ENCODE results near the gene WBP2NL.
"Not testable (repeated sequence)": the region's sequence is repeated elsewhere in the genome, so short reads cannot be mapped to it uniquely, and the experiment has no call there.

WBP2NL gene

GRCh38 chr22:42033263-42034181 is 34.9 kb downstream of the WBP2NL start:
- no peak for DNase-seq (ENCODE audit: low read depth in 2 of 2)

DNA sequence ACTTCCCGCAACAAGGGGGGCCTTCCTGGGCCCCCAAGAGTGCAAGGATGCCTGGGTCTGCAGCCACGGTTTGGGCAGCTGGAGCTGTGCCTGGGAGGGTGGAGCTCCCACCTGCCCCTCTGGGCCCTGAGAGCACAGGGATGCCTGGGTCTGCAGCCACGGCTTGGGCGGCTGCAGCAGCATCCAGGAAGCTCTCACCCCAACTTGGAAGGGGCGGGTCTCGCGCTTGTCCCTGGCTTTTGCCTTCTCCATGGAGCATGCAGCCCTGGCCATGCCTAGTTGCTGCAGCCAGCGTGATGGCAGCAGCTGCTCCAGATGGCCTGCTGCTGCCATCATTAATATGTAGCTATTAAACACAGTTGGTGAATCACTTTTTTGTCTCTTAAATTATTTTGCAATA is 36.7 kb downstream of the WBP2NL start:
- DNase-seq (ENCODE audit: low read depth in 2 of 2) = no peak

- DNase-seq (ENCODE audit: low read depth in 2 of 2) = no peak
These were observed 40.7 kb downstream of the WBP2NL start for GRCh38 chr22:42039271-42039670.

- DNase-seq (ENCODE audit: low read depth in 2 of 2) = no peak
These were observed 43.2 kb downstream of the WBP2NL start for GRCh38 chr22:42041784-42042183.

DNA sequence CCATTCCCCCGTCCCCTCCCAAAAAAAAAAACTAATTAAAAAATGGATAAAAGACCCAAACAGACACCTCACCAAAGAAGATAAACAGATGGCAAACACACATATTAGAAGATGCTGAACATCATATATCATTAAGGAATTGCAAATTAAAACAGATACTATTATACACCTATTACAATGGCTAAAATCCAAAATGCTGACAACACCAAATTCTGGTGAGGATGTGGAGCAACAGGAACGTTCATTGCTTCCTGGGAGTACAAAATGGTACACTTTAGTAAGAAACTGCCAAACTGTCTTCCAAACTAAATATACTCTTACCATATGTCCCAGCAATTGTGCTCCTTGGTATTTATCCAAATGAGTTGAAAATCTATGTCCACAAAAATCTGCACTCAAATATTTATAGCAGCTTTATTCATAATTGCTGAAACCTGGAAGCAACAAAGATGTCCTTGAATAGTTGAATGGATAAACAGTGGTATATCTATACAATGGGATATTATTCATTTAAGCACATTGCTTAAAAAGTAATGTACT is 52.1 kb downstream of the WBP2NL start:
- DNase-seq (ENCODE audit: low read depth in 2 of 2) = no peak

- DNase-seq (ENCODE audit: low read depth in 2 of 2) = no peak
These were observed 54.2 kb downstream of the WBP2NL start for GRCh38 chr22:42052765-42053164.

DNA sequence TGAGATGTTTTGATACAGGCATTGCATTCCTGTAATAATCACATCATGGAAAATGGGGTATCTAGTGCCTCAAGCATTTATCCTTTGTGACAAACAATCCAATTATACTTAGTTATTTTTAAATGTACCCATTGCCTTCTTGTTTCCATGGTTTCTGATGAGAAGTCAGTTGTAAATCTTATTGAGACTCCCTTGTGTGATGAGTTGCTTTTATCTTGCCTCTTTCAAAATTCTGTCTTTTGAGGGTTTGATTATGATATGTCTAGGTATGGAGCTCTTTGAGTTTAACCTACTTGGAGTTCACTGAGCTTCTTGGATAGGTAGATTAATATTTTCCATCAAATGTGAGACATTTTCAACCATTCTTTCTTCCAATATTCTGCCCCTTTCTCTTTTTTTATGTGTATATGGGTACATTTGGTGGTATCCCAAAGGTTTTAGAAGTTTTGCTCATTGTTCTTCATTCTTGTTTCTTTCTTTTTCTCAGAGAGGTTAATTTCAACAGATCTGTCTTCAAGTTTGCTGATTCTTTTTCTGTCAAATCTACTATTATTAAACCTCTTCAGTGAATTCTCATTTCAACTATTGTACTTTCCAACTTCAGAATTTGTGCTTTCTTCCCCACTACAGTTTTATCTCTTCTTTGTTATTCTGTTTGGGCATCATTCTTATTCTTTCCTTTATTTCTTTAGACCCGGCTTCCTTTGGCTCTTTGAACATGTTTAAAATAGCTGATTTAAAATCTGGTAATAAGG is 58.3 kb downstream of the WBP2NL start:
- no peak for DNase-seq (ENCODE audit: low read depth in 2 of 2)

DNA sequence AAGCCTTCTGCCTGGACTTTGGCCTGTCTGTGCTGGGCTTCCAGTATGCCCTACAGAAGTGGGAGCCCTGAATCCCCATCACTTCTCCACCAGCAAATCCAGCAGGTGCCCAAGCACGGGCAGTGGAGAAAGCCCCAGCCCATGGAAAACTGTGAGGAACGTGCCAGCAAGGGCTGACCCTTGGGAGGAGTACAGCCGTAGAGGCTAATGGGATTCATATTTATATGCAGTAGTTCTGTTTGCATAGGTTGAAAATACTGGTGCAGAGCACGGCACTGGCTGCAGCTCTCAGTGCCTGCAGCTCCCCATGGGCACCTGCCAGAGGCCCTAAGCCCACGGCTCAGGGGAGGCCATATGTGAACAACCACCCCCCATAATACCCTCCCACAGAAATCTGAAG is 61.9 kb downstream of the WBP2NL start:
- DNase-seq (ENCODE audit: low read depth in 2 of 2) = no peak

GRCh38 chr22:42061041-42061440 is 62.5 kb downstream of the WBP2NL start:
- DNase-seq (ENCODE audit: low read depth in 2 of 2) = no peak

- DNase-seq (ENCODE audit: low read depth in 2 of 2) = no peak
These were observed 64.0 kb downstream of the WBP2NL start for GRCh38 chr22:42062506-42063170.

DNA sequence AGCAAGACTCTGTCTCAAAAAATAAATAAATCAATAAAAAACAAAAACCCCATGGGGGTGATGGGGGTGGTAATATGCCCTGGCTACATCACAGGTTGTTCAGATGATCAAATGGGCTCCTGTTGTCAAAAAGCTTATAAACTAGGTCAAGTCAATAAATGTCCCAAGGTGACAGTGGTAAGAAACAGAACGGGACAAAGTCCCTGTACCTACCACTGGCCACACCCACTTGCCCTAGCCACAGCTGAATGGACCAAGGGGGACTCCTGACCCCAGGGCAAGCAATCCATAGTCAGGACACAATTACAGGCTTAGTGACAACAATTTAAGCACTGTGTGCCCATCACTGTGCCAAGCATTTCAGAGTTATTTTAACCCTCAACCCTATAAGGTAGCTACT is 66.0 kb downstream of the WBP2NL start:
- no peak for DNase-seq (ENCODE audit: low read depth in 2 of 2)

DNA sequence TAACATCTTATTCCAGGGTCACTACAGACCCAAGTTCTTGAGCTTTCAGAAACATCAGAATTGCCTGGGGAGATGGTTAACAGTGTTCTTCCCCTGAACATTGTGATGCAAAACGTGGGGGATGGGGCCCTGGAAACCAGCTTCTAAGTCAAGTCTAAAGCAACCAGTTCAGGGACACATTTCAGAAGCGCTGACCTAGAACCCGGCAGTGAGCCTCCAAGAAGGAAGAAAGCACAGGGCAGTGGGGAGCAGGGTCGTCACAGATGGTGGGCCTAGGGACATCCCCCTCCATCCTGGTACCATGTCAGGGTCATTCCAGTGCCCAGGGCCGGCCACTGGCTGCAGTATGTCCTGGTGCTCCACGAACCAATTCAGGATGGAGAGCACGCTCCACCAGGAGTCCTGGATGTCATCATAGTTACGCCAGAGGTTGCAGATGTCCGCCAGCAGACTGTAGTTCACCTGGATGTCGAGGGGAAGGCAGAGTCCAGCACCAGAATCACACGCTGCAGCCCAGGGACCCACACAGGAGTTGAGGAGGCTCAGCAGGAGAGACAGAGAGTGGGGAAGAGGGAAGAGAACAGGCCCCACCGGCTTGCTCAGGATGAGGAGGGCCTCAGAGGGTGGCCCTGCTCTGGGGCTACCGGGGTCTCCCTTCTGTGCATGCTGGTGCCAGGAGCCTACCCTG is 67.0 kb downstream of the WBP2NL start:
- no peak for DNase-seq (ENCODE audit: low read depth in 2 of 2)

GRCh38 chr22:42066126-42066761 is 67.7 kb downstream of the WBP2NL start:
- DNase-seq (ENCODE audit: low read depth in 2 of 2) = no peak

DNA sequence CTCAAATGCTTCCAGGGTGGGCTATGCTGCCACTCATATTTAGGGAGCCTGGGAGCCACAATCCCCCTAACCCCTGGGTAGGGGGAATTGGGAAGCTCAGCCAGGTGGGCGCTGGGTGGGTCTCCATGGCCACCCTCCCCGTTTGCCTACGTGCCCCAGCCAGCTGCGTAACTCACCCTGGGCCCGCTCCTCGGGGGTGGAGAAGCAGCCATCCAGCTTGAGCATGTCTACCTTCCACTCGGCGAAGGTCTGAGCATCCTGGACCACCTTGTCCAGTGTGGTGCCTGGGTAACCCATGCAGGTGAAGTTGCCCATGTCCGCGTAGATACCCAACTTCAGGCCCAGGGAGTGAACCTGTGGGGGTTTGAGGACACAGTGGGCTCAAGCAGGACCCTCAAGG is 68.3 kb downstream of the WBP2NL start:
- no peak for DNase-seq (ENCODE audit: low read depth in 2 of 2)

DNA sequence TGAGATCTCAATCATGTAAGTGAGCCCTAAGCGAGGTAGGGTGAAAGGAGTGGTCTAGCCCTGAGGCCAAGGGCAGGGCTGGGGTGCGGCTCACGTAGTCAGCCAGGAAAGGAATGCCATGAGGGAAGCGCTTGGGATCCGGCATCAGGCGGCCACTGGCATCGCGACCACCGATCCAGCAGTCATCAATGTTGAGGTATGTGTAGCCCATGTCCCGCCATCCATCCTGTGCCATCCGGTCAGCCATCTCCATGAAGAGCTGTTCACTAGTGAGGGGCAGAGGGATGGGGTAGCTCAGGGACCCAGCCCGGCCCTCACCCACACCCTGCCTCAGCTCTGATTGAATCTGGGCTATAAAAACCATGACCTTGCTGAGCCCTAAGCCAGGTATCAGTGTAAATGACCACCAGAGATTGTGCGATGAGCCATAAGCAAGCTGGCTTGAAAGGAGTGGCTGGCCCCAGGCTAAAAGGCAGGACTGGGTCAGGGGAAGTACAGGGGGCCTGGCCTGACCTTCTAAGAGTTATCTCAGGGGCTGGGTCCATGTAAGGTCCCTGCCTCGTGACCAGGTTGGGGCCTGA is 69.2 kb downstream of the WBP2NL start:
- no peak for DNase-seq (ENCODE audit: low read depth in 2 of 2)

DNA sequence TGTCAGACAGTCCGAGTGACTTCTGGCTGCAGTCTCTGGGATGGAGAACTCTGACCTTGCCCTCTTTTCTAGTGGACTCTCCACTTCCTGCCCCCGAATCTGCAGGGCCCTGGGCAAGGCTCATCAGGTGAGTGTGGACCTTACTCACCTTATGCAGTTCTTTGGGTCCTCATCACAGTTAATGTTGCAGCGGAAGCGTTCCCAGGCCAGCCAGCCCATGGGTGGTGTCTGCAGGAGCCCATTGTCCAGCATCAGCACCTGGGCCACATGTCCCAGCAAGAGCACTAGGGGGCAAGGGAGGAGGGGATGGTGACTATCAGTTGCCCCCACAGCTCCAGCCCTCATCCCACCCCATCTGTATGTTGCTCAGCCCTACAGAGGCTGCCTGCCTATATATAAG is 69.7 kb downstream of the WBP2NL start:
- no peak for DNase-seq (ENCODE audit: low read depth in 2 of 2)

GRCh38 chr22:42069801-42070516 is 71.4 kb downstream of the WBP2NL start:
- DNase-seq (ENCODE audit: low read depth in 2 of 2) = no peak

GRCh38 chr22:42070517-42071422 is 72.2 kb downstream of the WBP2NL start, which contains the start of gene NAGA:
Gene NAGA (minus strand): TSS chr22:42070812. CDS start chr22:42070297, 515 bp downstream.
- DNase-seq (ENCODE audit: low read depth in 2 of 2) = peak; percentile 71 to 73

DNA sequence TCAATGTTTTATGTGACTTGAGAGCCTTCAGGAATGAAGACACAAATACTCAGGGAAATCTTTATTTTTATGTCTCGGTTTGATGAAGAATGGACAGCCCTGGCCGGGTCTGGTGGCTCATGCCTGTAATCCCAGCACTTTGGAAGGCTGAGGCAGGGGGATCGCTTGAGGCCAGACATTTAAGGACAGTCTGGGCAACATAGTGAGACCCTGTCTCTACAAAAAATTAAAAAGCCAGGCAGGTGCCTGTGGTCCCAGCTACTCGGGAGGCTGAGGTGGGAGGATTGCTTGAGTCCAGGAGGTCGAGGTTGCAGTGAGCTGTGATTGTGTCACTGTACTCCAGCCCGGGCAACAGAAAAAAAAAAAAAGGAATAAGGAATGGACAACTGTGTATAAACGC is 72.9 kb downstream of the WBP2NL start:
- DNase-seq (ENCODE audit: low read depth in 2 of 2) = not testable (repeated sequence)

Data from stimulated activated CD4-positive, alpha-beta T cell treated with anti-CD3 and anti-CD28 coated beads, Interleukin-1b, Interleukin-23, amount 100 ng/mL, for 1 hour (primary cell).